ENCODE results near the gene IMMP2L.

Gene IMMP2L

DNA sequence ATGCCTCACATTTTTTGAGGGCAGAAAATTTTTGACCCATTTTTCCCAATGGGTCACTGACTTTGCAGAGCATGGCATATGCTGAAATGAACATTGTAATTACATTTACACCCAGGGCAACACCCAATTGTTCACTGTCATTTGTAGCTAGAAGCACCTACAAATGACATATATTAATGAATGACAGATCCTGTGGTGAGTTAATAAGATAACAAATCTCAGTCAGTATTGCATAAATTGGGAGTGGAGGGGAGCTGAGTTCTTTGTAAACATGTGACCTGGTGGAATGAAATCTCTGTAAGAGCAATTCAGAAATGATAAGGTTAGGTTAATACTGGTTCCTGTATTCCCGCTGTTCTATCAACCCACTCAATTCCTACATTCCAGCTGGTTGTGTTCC, 726.4 kb downstream of the IMMP2L start:
- in situ Hi-C loops (cut with HindIII; ENCODE audit: low pct_ligation_motif_present, low pct_unique_long_range_greater_than_20kb, low sequenced_read_pairs): no loop called here
- DNase-seq: no peak

- in situ Hi-C loops (cut with HindIII; ENCODE audit: low pct_ligation_motif_present, low pct_unique_long_range_greater_than_20kb, low sequenced_read_pairs): no loop called here
- DNase-seq: no peak
Measured at GRCh38 chr7:110835218-110835617, 727.1 kb downstream of the IMMP2L start.

DNA sequence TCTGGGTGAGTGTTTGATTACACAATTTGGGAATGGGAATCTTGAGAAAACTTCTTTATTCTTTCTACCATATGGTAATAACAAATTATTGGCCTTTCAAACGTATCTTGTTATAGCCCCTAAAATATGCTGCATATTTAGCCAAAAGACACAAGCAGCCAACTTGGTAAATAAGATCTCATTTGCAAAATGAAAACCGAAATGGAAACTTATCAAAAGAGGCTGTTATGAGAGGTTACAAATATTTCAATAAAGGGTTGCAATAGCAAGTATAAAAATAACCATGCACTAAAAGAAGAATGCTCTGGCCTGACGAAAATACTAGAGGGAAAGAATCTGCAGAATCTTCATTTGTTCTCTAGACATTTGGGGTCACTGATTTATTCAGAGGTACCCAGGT, 730.9 kb downstream of the IMMP2L start:
- DNase-seq: no peak
- in situ Hi-C loops (cut with HindIII; ENCODE audit: low pct_ligation_motif_present, low pct_unique_long_range_greater_than_20kb, low sequenced_read_pairs): no loop called here

GRCh38 chr7:110830778-110831177, 731.5 kb downstream of the IMMP2L start:
- in situ Hi-C loops (cut with HindIII; ENCODE audit: low pct_ligation_motif_present, low pct_unique_long_range_greater_than_20kb, low sequenced_read_pairs): no loop called here

GRCh38 chr7:110827936-110828335, 734.4 kb downstream of the IMMP2L start:
- in situ Hi-C loops (cut with HindIII; ENCODE audit: low pct_ligation_motif_present, low pct_unique_long_range_greater_than_20kb, low sequenced_read_pairs): no loop called here
- DNase-seq: no peak

More at GRCh38 chr7:110830778-110831177, 731.5 kb downstream of the IMMP2L start:
- DNase-seq: no peak

GRCh38 chr7:110827287-110827855, 734.9 kb downstream of the IMMP2L start:
- in situ Hi-C loops (cut with HindIII; ENCODE audit: low pct_ligation_motif_present, low pct_unique_long_range_greater_than_20kb, low sequenced_read_pairs): no loop called here
- no peak for DNase-seq

GRCh38 chr7:110813986-110814385, 748.3 kb downstream of the IMMP2L start:
- DNase-seq: no peak
- in situ Hi-C loops (cut with HindIII; ENCODE audit: low pct_ligation_motif_present, low pct_unique_long_range_greater_than_20kb, low sequenced_read_pairs): no loop called here

DNA sequence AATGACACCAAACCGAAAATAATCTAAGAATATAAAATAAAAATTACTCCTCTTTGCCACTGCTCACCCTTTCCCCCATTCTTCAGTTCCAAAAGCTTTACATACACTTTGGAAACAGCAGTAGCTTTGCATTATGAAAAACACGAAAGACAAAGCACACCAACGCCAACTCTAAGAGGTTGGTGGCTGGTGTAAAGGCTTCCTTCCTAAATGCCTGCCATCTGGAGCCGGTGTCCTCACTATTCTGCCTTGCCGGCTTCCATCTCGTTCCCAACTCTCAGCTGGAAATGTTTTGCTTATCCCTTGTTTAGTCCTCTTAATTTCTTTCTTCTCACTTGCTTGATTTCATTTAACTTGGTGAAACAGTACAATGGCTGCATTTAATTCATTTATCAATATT, 752.5 kb downstream of the IMMP2L start:
- DNase-seq: no peak
- in situ Hi-C loops (cut with HindIII; ENCODE audit: low pct_ligation_motif_present, low pct_unique_long_range_greater_than_20kb, low sequenced_read_pairs): no loop called here

DNA sequence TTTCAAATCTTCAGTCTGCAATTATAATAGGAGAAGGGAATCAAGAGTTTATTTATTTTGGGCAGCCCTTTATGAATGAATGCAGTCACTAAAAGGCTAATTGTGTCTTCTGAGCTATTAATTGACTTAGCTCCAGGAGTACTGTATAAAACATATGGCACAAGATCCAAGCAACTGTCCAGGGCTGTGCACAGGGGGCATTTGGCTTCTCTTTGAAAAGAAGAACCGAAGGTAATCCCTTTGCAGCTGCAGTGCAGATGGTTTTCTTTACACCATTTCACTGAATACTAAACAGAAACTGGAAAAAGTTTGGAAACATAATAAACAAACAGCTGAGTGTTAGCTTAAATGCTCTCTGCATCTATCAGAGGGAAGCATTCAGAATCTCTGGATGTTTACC, 753.9 kb downstream of the IMMP2L start:
- in situ Hi-C loops (cut with HindIII; ENCODE audit: low pct_ligation_motif_present, low pct_unique_long_range_greater_than_20kb, low sequenced_read_pairs): no loop called here
- DNase-seq: no peak

- in situ Hi-C loops (cut with HindIII; ENCODE audit: low pct_ligation_motif_present, low pct_unique_long_range_greater_than_20kb, low sequenced_read_pairs): no loop called here
- DNase-seq: no peak
Measured at GRCh38 chr7:110804501-110804900, 757.8 kb downstream of the IMMP2L start.

DNA sequence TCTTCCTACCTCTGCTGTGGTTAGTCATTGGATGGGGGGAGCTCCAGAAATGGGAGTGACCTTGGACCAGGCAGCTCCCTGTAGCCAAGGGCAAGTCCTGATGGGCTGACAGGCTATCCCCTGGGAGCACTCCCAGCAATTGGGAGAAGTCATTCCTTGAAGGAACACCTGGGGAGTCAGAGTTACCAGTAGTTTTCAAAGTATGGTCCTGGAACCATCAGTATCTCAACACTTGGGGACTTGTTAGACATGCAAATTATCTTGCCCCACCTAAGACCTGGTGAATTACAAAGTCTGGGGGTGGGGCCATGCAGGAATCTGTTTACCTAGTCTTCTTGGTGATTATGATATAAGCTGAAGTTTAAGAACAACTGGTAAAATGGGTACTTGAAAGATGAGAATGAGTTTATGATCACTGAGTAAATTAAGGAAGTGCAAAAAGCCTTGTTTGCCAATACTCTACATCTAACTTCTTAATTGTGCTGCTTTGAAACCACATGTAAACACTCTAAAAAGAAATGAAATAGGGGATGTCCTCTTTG, 758.6 kb downstream of the IMMP2L start:
- no peak for DNase-seq
- in situ Hi-C loops (cut with HindIII; ENCODE audit: low pct_ligation_motif_present, low pct_unique_long_range_greater_than_20kb, low sequenced_read_pairs): no loop called here

DNA sequence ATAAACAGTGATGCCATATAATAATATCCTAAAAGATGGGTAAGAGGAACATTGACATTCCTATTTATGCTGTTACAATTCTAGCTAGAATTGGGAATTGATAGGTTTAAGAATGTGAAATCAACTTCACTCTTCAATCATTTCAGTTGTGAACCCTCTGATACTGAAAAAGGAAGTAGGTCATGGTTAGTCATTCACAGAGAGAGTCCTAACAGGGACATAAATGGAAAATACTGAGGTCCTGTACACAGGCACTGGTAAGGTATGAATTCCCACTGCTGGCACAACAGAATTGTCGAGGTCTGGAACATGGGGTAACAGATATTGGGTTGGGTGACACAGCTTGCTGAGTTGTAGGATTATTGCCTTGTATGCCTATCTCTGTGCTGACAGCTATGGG, 760.8 kb downstream of the IMMP2L start:
- DNase-seq: no peak
- in situ Hi-C loops (cut with HindIII; ENCODE audit: low pct_ligation_motif_present, low pct_unique_long_range_greater_than_20kb, low sequenced_read_pairs): no loop called here

GRCh38 chr7:110800984-110801383, 761.3 kb downstream of the IMMP2L start:
- no peak for DNase-seq
- in situ Hi-C loops (cut with HindIII; ENCODE audit: low pct_ligation_motif_present, low pct_unique_long_range_greater_than_20kb, low sequenced_read_pairs): no loop called here

DNA sequence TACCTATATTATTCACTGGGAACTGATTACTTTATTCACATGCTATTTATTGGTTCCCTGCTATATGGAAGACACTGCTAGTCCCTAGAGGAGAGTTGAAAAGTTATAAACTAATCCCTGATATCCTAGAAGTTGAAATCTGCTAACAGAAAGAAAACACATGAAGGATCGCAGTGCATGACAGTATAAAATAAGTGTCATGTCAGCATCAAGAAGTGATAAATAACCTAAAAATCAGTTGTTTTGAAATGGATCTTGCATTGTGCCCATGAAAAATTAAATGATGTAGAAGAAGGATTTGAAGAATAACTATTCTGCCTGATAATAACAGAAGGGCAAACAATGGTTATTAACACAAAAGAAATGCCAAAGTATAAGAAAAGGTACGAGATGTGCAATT, 764.6 kb downstream of the IMMP2L start:
- in situ Hi-C loops (cut with HindIII; ENCODE audit: low pct_ligation_motif_present, low pct_unique_long_range_greater_than_20kb, low sequenced_read_pairs): no loop called here
- DNase-seq: no peak

- in situ Hi-C loops (cut with HindIII; ENCODE audit: low pct_ligation_motif_present, low pct_unique_long_range_greater_than_20kb, low sequenced_read_pairs): no loop called here
- DNase-seq: no peak
Measured at GRCh38 chr7:110790992-110791391, 771.3 kb downstream of the IMMP2L start.

- in situ Hi-C loops (cut with HindIII; ENCODE audit: low pct_ligation_motif_present, low pct_unique_long_range_greater_than_20kb, low sequenced_read_pairs): no loop called here
- no peak for DNase-seq
Measured at GRCh38 chr7:110786328-110786965, 775.8 kb downstream of the IMMP2L start.

DNA sequence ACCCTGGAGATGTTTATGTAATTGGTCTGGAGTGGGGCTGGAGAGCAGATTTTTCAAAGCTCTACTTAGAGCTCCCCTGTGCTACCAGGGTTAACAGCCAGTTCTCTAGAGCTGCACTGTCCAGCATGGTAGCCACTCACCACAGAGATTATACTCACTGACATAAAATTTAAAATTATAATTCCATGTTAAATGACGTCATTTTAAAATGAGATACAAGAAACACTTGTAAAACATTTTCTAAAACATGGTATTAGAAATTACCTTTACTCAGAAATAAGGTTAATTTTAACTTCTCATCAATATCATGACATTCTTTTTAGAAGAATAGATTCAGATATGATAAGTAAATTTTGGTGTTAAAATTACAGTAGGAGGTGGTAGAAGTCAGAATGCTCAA, 777.5 kb downstream of the IMMP2L start:
- in situ Hi-C loops (cut with HindIII; ENCODE audit: low pct_ligation_motif_present, low pct_unique_long_range_greater_than_20kb, low sequenced_read_pairs): no loop called here
- no peak for DNase-seq

GRCh38 chr7:110780712-110781111, 781.6 kb downstream of the IMMP2L start:
- in situ Hi-C loops (cut with HindIII; ENCODE audit: low pct_ligation_motif_present, low pct_unique_long_range_greater_than_20kb, low sequenced_read_pairs): no loop called here
- no peak for DNase-seq

DNA sequence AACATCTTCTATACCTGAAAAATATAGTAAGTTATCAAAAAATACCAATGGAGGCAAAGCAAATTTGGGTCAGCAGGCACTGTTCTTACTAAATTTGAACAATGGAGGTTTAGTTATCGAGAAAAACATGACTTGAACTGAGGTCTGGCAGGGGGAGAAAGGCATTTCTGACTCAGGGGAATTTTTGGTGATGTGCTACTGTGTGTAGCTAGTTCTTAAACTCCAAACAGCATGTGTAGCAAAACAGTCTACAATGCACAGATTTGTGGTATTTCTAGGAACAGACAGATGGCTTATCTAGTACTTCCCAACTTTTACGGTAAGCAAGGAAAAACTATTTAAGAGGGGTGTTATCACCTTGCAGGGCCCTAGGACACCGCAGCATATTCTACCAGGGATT, 783.0 kb downstream of the IMMP2L start:
- in situ Hi-C loops (cut with HindIII; ENCODE audit: low pct_ligation_motif_present, low pct_unique_long_range_greater_than_20kb, low sequenced_read_pairs): no loop called here
- DNase-seq: no peak

GRCh38 chr7:110775046-110775445, 787.2 kb downstream of the IMMP2L start:
- no peak for DNase-seq

More at GRCh38 chr7:110775046-110775445, 787.2 kb downstream of the IMMP2L start:
- in situ Hi-C loops (cut with HindIII; ENCODE audit: low pct_ligation_motif_present, low pct_unique_long_range_greater_than_20kb, low sequenced_read_pairs): no loop called here

All from ACHN (cell line).